Ovary (tissue), 9 donors: ENCODE data around the gene RXRG. TPM values are rescaled to one million over a fixed set of nuclear protein-coding genes. Genes with fewer than 3 reads are reported as not detected.

Experiments used
- DNase-seq, 5 donors: peaks; one replicate each; pipeline ENCODE4 v3.0.0-alpha.2; 2019 to 2020
- H3K27ac ChIP-seq, 2 donors: fragments of 200-600 bp; one replicate each; pipeline versions ENCODE4 v1.5.1 to v1.8.0; 2019 to 2022
- H3K27me3 ChIP-seq: fragments of 200-600 bp; one replicate; pipeline ENCODE4 v1.8.0; 2022
- H3K36me3 ChIP-seq: fragments of 200-600 bp; sonication (generic); one replicate; pipeline ENCODE4 v1.5.1; 2019
- H3K4me1 ChIP-seq: one replicate; pipeline ENCODE4 v1.8.1; 2013; ENCODE audit warnings: mild to moderate bottlenecking, moderate library complexity; ENCODE audit not compliant: insufficient read depth
- H3K4me3 ChIP-seq: fragments of 200-600 bp; sonication (generic); one replicate; pipeline ENCODE4 v1.5.1; 2017
- H3K9me3 ChIP-seq, 2 donors: fragments of 200-600 bp in 1 of 2; sonication (generic) in 1 of 2; one replicate each; pipeline versions ENCODE4 v1.5.1 to v1.8.1; 2013 to 2019; ENCODE audit warnings: mild to moderate bottlenecking in 1 of 2, moderate library complexity in 1 of 2
- CTCF ChIP-seq, 3 donors: fragments of 450-650 bp in 2 of 3; fragments of 200-600 bp in 1 of 3; IDR thresholded peaks; one replicate each; pipeline versions ENCODE4 v1.5.1 to v1.8.0; 2016 to 2022; ENCODE audit warnings: antibody characterized with exemption in 3 of 3, mild to moderate bottlenecking in 1 of 3
- EP300 ChIP-seq: sonication (generic); formaldehyde crosslinking; IDR thresholded peaks from one replicate; pipeline ENCODE4 v1.6.1; 2017; ENCODE audit warnings: antibody characterized with exemption
- POLR2A ChIP-seq: fragments of 450-650 bp; IDR thresholded peaks from one replicate; pipeline ENCODE4 v1.6.1; 2017; ENCODE audit warnings: antibody characterized with exemption, mild to moderate bottlenecking, moderate library complexity
- WGBS, 3 donors: extraction: QIAGEN DNeasy Blood & Tissue Kit in 1 of 3; methylation state at CpG; one replicate each; pipeline versions ENCODE4 v1.1.5 to v1.1.7; 2013 to 2017; 5-methylcytosine and 5-hydroxymethylcytosine counted together
- intact Hi-C, 4 donors: fragments of 100-400 bp; cut with DNase I; formaldehyde crosslinking; loops; one replicate each; pipeline versions ENCODE4 v1.11.0 to v1.15.1; 2022 to 2023
- polyA plus RNA-seq, 2 donors: library from polyadenylated mRNA; stranded (reverse); fragments of 200-250 nt in 1 of 2; fragments of 350-450 nt in 1 of 2; fragmentation: Illumina TruSeq in 1 of 2; extraction: RNeasy Lipid Tissue Mini Kit (QIAGEN cat#74804) in 1 of 2; gene quantifications; one replicate each; pipeline ENCODE4 v1.2.3, GENCODE V29; 2013 to 2014
- total RNA-seq, 7 donors: library from RNA; depleted of rRNA in 2 of 7; stranded (reverse); fragments of >200 nt in 2 of 7; fragmentation: NEBNext Ultra II Directional in 3 of 7; extraction: Animal tissue kit (Norgen Biotek cat#: 25700) in 3 of 7; gene quantifications; one replicate each; pipeline versions ENCODE4 v1.1.0 to v1.2.4, GENCODE V29; 2016 to 2023
- donor health status: DM: no; HTN: no; CAD: no; lungs with moderate emphysema.
- donor health status: DM: no; HTN: no; CAD: no.
- donor health status: Bipolar disorder and iron deficiency.
- donor health status: DM: yes; HTN: yes; CAD: no.
- donor health status: DM: no; HTN: no; CAD: no.
- donor health status: DM: yes; HTN: yes; CAD: no.

Gene RXRG
- total and polyA plus RNA-seq, 9 donors = 0.80 to 6.6 (median 1.8) TPM; not detected in 1

- intact Hi-C loops = no loop called here
- no peak overlapping the region for H3K4me3 ChIP-seq
- H3K9me3 ChIP-seq = no peaks in the 10 kb centered on the region
- WGBS, 3 donors = 67 to 77% (median 70%) methylated on average over 1 of the region's 1 CpG
- DNase-seq = no peak
- H3K27me3 ChIP-seq = no peaks in the 10 kb centered on the region
- H3K36me3 ChIP-seq = no peaks in the 10 kb centered on the region
- H3K4me1 ChIP-seq = no peaks in the 10 kb centered on the region
- H3K27ac ChIP-seq = no peak overlapping the region
- TF ChIP-seq POLR2A (no peak), CTCF (IDR thresholded peaks at IDR 0.05) (no peak), EP300 (no peak)
These were observed 31.9 kb upstream of the RXRG start for GRCh38 chr1:165476776-165477175.

- WGBS, 3 donors = 92 to 93% (median 93%) methylated on average over 2 of the region's 2 CpGs
- no peak for DNase-seq
These were observed 29.3 kb upstream of the RXRG start for GRCh38 chr1:165474196-165474595.

GRCh38 chr1:165473081-165473480 lies 28.2 kb upstream of the RXRG start:
- intact Hi-C loops = no loop called here
- DNase-seq = no peak
- no peaks in the 10 kb centered on the region for H3K9me3 ChIP-seq
- WGBS, 3 donors = 75 to 83% (median 76%) methylated on average over 4 of the region's 4 CpGs
- no peaks in the 10 kb centered on the region for H3K4me1 ChIP-seq
- no peaks in the 10 kb centered on the region for H3K27me3 ChIP-seq
- TF ChIP-seq CTCF (IDR thresholded peaks at IDR 0.05) (no peak), EP300 (no peak), POLR2A (no peak)
- no peak overlapping the region for H3K27ac ChIP-seq
- no peaks in the 10 kb centered on the region for H3K36me3 ChIP-seq
- H3K4me3 ChIP-seq = no peak overlapping the region

More at GRCh38 chr1:165474196-165474595, 29.3 kb upstream of the RXRG start:
- Histone ChIP-seq H3K27me3 (no peaks in the 10 kb centered on the region), H3K4me3 (no peak overlapping the region), H3K36me3 (no peaks in the 10 kb centered on the region), H3K4me1 (no peaks in the 10 kb centered on the region), H3K27ac (no peak overlapping the region), H3K9me3 (no peaks in the 10 kb centered on the region)
- intact Hi-C loops = no loop called here
- TF ChIP-seq POLR2A = no peak
- no peak for TF ChIP-seq EP300
- TF ChIP-seq CTCF (IDR thresholded peaks at IDR 0.05) = no peak

GRCh38 chr1:165468726-165469249 lies 23.9 kb upstream of the RXRG start:
- Histone ChIP-seq H3K27ac (no peak overlapping the region), H3K4me1 (no peaks in the 10 kb centered on the region), H3K4me3 (no peak overlapping the region), H3K9me3 (no peaks in the 10 kb centered on the region), H3K36me3 (no peaks in the 10 kb centered on the region), H3K27me3 (no peaks in the 10 kb centered on the region)
- WGBS, 3 donors = 51 to 70% (median 61%) methylated on average over 6 of the region's 6 CpGs
- intact Hi-C loops = no loop called here
- TF ChIP-seq EP300 (no peak), CTCF (IDR thresholded peaks at IDR 0.05) (no peak), POLR2A (no peak)
- DNase-seq = no peak
